Effector memory CD8-positive, alpha-beta T cell (primary cell): Measurements from ENCODE around the gene KIRREL2.

Experiments
- ATAC-seq: fragments of 150-1000 bp; cut with Tn5 transposase; replicated peaks from 2 replicates; pipeline ENCODE4 v1.10.0; 2021; ENCODE audit warnings: mild to moderate bottlenecking, moderate library complexity
- DNase-seq, 3 experiments: peaks; one replicate each; pipeline ENCODE4 v3.0.0; 2021
- H3K27ac Mint-ChIP-seq, 2 donors: one replicate each; pipeline ENCODE4 v1.8.0; 2022; ENCODE audit warnings: mild to moderate bottlenecking in 2 of 2, mixed read lengths in 2 of 2, moderate library complexity in 2 of 2
- H3K27me3 Mint-ChIP-seq, 2 donors: one replicate each; pipeline ENCODE4 v1.8.0; 2022; ENCODE audit warnings: mixed read lengths in 2 of 2
- H3K36me3 Mint-ChIP-seq: one replicate; pipeline ENCODE4 v1.8.0; 2022; ENCODE audit warnings: mild to moderate bottlenecking, moderate library complexity, mixed read lengths; ENCODE audit not compliant: insufficient read depth
- H3K4me1 Mint-ChIP-seq, 2 donors: one replicate each; pipeline ENCODE4 v1.8.0; 2022; ENCODE audit warnings: low read depth in 2 of 2, mixed read lengths in 2 of 2
- H3K4me3 Mint-ChIP-seq, 2 donors: one replicate each; pipeline ENCODE4 v1.8.0; 2022; ENCODE audit warnings: mild to moderate bottlenecking in 2 of 2, mixed read lengths in 2 of 2, moderate library complexity in 2 of 2
- H3K9me3 Mint-ChIP-seq, 2 donors: one replicate each; pipeline ENCODE4 v1.8.0; 2022; ENCODE audit warnings: mixed read lengths in 2 of 2

KIRREL2 gene

DNA sequence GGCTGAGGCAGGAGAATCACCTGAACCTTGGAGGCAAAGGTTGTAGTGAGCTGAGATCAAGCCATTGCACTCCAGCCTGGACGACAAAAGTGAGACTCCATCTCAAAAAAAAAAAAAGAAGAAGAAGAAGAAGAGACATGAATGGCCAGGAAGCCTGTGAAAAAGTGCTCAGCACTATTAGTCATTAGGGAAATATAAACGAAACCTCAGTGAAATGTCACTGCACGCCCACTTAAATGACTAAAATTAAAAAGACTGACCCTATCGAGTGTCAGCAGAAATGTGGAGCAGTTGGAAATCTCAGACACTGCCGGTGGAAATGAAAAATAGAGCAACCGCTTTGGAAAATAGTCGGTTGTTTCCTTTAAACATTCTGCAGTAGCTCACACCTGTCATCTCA, 56.9 kb downstream of the KIRREL2 start:
- H3K36me3 Mint-ChIP-seq = no peaks in the 10 kb centered on the region
- no peaks in the 10 kb centered on the region for H3K9me3 Mint-ChIP-seq
- no peaks in the 10 kb centered on the region for H3K27me3 Mint-ChIP-seq
- peaks cover 6 to 11% of the 10 kb centered on the region in 2 donors for H3K4me1 Mint-ChIP-seq
- H3K27ac Mint-ChIP-seq = peak overlapping the region in 1 of 2 donors; percentile 74
- ATAC-seq (no peak), DNase-seq (no peak)
- no peak overlapping the region for H3K4me3 Mint-ChIP-seq

DNA sequence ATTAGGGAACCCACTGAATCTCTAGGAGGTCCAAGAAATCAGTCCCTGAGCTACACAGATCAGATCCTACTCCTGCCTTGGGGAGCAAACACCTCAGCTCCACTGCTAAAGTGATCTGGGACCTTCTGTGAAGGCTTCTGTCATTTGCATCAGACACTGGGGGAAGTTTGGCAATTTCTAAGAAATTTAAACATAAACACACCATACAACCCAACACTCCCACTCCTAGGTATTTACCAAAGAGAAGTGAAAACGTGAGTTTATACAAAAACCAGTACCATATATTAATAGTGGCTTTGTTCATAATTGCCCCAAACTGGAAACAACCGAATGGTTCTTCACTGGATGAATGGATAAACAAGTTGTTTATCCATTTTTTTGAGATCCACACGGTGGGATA, 58.7 kb downstream of the KIRREL2 start:
- Mint-ChIP-seq H3K27me3 (no peaks in the 10 kb centered on the region), H3K27ac (no peak overlapping the region), H3K36me3 (no peaks in the 10 kb centered on the region), H3K4me3 (no peak overlapping the region), H3K4me1 (peaks cover 0 to 2% of the 10 kb centered on the region in 2 donors), H3K9me3 (no peaks in the 10 kb centered on the region)
- no peak for ATAC-seq
- DNase-seq = no peak
